ENCODE data around the gene UCP2. TPM values are rescaled to one million over a fixed set of nuclear protein-coding genes. Genes with fewer than 3 reads are reported as not detected.

UCP2 gene
- total and polyA plus RNA-seq, 9 of the 15 experiments (the other 6 are each of a cell fraction or from before 2014, with no cell fraction given), result 19.2 to 216 (median 87.9) TPM

DNA sequence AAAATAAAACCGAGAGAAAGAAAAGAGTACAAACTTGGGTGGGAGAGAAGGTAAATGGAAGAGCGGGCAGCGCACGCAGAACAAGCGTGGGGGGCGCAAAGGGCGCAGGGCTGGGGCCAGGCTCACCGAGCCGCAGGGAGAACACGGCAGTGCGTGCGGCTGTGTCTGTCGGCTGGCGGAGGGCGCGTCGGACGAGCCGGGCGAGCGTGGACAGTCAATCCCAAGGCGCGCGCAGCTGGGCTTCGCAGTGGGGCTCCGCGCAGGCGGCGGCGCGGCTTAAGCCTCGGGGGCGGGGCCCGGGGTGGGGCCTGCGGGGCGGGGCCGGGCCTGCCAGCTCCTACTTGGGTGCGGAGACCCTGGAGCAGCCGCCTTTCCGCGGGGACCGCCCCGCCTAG, at the start of gene UCP2 (continued):
- TF ChIP-seq, protein P1, sequence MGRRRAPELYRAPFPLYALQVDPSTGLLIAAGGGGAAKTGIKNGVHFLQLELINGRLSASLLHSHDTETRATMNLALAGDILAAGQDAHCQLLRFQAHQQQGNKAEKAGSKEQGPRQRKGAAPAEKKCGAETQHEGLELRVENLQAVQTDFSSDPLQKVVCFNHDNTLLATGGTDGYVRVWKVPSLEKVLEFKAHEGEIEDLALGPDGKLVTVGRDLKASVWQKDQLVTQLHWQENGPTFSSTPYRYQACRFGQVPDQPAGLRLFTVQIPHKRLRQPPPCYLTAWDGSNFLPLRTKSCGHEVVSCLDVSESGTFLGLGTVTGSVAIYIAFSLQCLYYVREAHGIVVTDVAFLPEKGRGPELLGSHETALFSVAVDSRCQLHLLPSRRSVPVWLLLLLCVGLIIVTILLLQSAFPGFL (CRISPR knock-in tag; IDR thresholded peaks at IDR 0.05), result no peak
- TF ChIP-seq, protein P2, sequence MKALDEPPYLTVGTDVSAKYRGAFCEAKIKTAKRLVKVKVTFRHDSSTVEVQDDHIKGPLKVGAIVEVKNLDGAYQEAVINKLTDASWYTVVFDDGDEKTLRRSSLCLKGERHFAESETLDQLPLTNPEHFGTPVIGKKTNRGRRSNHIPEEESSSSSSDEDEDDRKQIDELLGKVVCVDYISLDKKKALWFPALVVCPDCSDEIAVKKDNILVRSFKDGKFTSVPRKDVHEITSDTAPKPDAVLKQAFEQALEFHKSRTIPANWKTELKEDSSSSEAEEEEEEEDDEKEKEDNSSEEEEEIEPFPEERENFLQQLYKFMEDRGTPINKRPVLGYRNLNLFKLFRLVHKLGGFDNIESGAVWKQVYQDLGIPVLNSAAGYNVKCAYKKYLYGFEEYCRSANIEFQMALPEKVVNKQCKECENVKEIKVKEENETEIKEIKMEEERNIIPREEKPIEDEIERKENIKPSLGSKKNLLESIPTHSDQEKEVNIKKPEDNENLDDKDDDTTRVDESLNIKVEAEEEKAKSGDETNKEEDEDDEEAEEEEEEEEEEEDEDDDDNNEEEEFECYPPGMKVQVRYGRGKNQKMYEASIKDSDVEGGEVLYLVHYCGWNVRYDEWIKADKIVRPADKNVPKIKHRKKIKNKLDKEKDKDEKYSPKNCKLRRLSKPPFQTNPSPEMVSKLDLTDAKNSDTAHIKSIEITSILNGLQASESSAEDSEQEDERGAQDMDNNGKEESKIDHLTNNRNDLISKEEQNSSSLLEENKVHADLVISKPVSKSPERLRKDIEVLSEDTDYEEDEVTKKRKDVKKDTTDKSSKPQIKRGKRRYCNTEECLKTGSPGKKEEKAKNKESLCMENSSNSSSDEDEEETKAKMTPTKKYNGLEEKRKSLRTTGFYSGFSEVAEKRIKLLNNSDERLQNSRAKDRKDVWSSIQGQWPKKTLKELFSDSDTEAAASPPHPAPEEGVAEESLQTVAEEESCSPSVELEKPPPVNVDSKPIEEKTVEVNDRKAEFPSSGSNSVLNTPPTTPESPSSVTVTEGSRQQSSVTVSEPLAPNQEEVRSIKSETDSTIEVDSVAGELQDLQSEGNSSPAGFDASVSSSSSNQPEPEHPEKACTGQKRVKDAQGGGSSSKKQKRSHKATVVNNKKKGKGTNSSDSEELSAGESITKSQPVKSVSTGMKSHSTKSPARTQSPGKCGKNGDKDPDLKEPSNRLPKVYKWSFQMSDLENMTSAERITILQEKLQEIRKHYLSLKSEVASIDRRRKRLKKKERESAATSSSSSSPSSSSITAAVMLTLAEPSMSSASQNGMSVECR (CRISPR knock-in tag; IDR thresholded peaks at IDR 0.05), result peak; percentile 29; the same call in 1 of the 2 replicates
- TF ChIP-seq CEBPG (CRISPR knock-in tag; IDR thresholded peaks at IDR 0.05) (no peak), CEBPG (tag; conservative IDR thresholded peaks at IDR 0.05 in 1 of 2, IDR thresholded peaks at IDR 0.05 in 1 of 2) (no peak)
- TF ChIP-seq, protein P3, sequence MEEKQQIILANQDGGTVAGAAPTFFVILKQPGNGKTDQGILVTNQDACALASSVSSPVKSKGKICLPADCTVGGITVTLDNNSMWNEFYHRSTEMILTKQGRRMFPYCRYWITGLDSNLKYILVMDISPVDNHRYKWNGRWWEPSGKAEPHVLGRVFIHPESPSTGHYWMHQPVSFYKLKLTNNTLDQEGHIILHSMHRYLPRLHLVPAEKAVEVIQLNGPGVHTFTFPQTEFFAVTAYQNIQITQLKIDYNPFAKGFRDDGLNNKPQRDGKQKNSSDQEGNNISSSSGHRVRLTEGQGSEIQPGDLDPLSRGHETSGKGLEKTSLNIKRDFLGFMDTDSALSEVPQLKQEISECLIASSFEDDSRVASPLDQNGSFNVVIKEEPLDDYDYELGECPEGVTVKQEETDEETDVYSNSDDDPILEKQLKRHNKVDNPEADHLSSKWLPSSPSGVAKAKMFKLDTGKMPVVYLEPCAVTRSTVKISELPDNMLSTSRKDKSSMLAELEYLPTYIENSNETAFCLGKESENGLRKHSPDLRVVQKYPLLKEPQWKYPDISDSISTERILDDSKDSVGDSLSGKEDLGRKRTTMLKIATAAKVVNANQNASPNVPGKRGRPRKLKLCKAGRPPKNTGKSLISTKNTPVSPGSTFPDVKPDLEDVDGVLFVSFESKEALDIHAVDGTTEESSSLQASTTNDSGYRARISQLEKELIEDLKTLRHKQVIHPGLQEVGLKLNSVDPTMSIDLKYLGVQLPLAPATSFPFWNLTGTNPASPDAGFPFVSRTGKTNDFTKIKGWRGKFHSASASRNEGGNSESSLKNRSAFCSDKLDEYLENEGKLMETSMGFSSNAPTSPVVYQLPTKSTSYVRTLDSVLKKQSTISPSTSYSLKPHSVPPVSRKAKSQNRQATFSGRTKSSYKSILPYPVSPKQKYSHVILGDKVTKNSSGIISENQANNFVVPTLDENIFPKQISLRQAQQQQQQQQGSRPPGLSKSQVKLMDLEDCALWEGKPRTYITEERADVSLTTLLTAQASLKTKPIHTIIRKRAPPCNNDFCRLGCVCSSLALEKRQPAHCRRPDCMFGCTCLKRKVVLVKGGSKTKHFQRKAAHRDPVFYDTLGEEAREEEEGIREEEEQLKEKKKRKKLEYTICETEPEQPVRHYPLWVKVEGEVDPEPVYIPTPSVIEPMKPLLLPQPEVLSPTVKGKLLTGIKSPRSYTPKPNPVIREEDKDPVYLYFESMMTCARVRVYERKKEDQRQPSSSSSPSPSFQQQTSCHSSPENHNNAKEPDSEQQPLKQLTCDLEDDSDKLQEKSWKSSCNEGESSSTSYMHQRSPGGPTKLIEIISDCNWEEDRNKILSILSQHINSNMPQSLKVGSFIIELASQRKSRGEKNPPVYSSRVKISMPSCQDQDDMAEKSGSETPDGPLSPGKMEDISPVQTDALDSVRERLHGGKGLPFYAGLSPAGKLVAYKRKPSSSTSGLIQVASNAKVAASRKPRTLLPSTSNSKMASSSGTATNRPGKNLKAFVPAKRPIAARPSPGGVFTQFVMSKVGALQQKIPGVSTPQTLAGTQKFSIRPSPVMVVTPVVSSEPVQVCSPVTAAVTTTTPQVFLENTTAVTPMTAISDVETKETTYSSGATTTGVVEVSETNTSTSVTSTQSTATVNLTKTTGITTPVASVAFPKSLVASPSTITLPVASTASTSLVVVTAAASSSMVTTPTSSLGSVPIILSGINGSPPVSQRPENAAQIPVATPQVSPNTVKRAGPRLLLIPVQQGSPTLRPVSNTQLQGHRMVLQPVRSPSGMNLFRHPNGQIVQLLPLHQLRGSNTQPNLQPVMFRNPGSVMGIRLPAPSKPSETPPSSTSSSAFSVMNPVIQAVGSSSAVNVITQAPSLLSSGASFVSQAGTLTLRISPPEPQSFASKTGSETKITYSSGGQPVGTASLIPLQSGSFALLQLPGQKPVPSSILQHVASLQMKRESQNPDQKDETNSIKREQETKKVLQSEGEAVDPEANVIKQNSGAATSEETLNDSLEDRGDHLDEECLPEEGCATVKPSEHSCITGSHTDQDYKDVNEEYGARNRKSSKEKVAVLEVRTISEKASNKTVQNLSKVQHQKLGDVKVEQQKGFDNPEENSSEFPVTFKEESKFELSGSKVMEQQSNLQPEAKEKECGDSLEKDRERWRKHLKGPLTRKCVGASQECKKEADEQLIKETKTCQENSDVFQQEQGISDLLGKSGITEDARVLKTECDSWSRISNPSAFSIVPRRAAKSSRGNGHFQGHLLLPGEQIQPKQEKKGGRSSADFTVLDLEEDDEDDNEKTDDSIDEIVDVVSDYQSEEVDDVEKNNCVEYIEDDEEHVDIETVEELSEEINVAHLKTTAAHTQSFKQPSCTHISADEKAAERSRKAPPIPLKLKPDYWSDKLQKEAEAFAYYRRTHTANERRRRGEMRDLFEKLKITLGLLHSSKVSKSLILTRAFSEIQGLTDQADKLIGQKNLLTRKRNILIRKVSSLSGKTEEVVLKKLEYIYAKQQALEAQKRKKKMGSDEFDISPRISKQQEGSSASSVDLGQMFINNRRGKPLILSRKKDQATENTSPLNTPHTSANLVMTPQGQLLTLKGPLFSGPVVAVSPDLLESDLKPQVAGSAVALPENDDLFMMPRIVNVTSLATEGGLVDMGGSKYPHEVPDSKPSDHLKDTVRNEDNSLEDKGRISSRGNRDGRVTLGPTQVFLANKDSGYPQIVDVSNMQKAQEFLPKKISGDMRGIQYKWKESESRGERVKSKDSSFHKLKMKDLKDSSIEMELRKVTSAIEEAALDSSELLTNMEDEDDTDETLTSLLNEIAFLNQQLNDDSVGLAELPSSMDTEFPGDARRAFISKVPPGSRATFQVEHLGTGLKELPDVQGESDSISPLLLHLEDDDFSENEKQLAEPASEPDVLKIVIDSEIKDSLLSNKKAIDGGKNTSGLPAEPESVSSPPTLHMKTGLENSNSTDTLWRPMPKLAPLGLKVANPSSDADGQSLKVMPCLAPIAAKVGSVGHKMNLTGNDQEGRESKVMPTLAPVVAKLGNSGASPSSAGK (IDR thresholded peaks at IDR 0.05), result no peak
- TF ChIP-seq, protein P4, sequence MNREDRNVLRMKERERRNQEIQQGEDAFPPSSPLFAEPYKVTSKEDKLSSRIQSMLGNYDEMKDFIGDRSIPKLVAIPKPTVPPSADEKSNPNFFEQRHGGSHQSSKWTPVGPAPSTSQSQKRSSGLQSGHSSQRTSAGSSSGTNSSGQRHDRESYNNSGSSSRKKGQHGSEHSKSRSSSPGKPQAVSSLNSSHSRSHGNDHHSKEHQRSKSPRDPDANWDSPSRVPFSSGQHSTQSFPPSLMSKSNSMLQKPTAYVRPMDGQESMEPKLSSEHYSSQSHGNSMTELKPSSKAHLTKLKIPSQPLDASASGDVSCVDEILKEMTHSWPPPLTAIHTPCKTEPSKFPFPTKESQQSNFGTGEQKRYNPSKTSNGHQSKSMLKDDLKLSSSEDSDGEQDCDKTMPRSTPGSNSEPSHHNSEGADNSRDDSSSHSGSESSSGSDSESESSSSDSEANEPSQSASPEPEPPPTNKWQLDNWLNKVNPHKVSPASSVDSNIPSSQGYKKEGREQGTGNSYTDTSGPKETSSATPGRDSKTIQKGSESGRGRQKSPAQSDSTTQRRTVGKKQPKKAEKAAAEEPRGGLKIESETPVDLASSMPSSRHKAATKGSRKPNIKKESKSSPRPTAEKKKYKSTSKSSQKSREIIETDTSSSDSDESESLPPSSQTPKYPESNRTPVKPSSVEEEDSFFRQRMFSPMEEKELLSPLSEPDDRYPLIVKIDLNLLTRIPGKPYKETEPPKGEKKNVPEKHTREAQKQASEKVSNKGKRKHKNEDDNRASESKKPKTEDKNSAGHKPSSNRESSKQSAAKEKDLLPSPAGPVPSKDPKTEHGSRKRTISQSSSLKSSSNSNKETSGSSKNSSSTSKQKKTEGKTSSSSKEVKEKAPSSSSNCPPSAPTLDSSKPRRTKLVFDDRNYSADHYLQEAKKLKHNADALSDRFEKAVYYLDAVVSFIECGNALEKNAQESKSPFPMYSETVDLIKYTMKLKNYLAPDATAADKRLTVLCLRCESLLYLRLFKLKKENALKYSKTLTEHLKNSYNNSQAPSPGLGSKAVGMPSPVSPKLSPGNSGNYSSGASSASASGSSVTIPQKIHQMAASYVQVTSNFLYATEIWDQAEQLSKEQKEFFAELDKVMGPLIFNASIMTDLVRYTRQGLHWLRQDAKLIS (CRISPR knock-in tag; IDR thresholded peaks at IDR 0.05), result peak; percentile 43; the same call in 1 of the 2 replicates

Data from K562 (cell line).